GM23338 (cell line): ENCODE results near the gene TIMP3. TPM values are rescaled to one million over a fixed set of nuclear protein-coding genes. Genes with fewer than 3 reads are reported as not detected.

Experiments used
- ATAC-seq: fragments of 200-7000 bp; cut with Tn5 transposase; 3 replicates; pipeline ENCODE4 v1.9.1; 2020
- DNase-seq: peaks from one replicate; pipeline ENCODE4 v3.0.0-alpha.2; 2015; ENCODE audit warnings: low spot score
- H2AFZ ChIP-seq: fragments of 200-600 bp; sonication (generic); 2 replicates; pipeline ENCODE4 v1.8.0; 2016; ENCODE audit warnings: antibody characterized with exemption, mild to moderate bottlenecking, moderate library complexity
- H3F3A ChIP-seq: fragments of 200-600 bp; sonication (generic); replicated peaks from 2 replicates; pipeline ENCODE4 v1.8.0; 2017; ENCODE audit warnings: antibody characterized with exemption, mixed run types, low read depth
- H3K27ac ChIP-seq: fragments of 200-600 bp; sonication (generic); 2 replicates; pipeline ENCODE4 v1.6.1; 2016; ENCODE audit warnings: low read depth
- H3K27me3 ChIP-seq: fragments of 200-600 bp; sonication (generic); 2 replicates; pipeline ENCODE4 v1.8.0; 2016; ENCODE audit warnings: mild to moderate bottlenecking, mixed run types, moderate library complexity; ENCODE audit not compliant: insufficient read depth
- H3K36me3 ChIP-seq: fragments of 200-600 bp; sonication (generic); 2 replicates; pipeline ENCODE4 v1.8.0; 2016; ENCODE audit warnings: mild to moderate bottlenecking; ENCODE audit not compliant: insufficient read depth
- H3K4me1 ChIP-seq: fragments of 200-600 bp; sonication (generic); 2 replicates; pipeline ENCODE4 v1.8.0; 2016; ENCODE audit warnings: mild to moderate bottlenecking, moderate library complexity; ENCODE audit not compliant: insufficient read depth
- H3K4me2 ChIP-seq: fragments of 200-600 bp; sonication (generic); 2 replicates; pipeline ENCODE4 v1.7.1; 2017; ENCODE audit warnings: mixed run types
- H3K4me3 ChIP-seq: fragments of 200-600 bp; sonication (generic); 2 replicates; pipeline ENCODE4 v1.6.1; 2016; ENCODE audit warnings: mixed run types
- H3K79me2 ChIP-seq: fragments of 200-600 bp; sonication (generic); replicated peaks from 2 replicates; pipeline ENCODE4 v1.8.0; 2017; ENCODE audit warnings: mild to moderate bottlenecking; ENCODE audit not compliant: insufficient read depth
- H3K9me2 ChIP-seq: fragments of 200-600 bp; sonication (generic); 2 replicates; pipeline ENCODE4 v1.8.0; 2017; ENCODE audit not compliant: insufficient read depth
- H4K20me1 ChIP-seq: fragments of 200-600 bp; sonication (generic); replicated peaks from 2 replicates; pipeline ENCODE4 v1.8.0; 2017; ENCODE audit warnings: mild to moderate bottlenecking; ENCODE audit not compliant: insufficient read depth
- H3K27ac Mint-ChIP-seq: 2 replicates; pipeline ENCODE4 v1.8.0; 2020; ENCODE audit warnings: inconsistent platforms, mild to moderate bottlenecking, moderate library complexity, mixed read lengths
- H3K27me3 Mint-ChIP-seq: 3 replicates; pipeline ENCODE4 v1.8.0; 2022; ENCODE audit warnings: low read depth, mild to moderate bottlenecking, moderate library complexity, mixed read lengths, inconsistent platforms; ENCODE audit not compliant: insufficient read depth, poor library complexity
- H3K36me3 Mint-ChIP-seq: 3 replicates; pipeline ENCODE4 v1.8.0; 2021; ENCODE audit warnings: low read depth, mild to moderate bottlenecking, inconsistent platforms, moderate library complexity, mixed read lengths
- H3K4me1 Mint-ChIP-seq: 3 replicates; pipeline ENCODE4 v1.8.0; 2020; ENCODE audit warnings: mild to moderate bottlenecking, inconsistent platforms, mixed read lengths
- H3K4me3 Mint-ChIP-seq: 3 replicates; pipeline ENCODE4 v1.8.0; 2021; ENCODE audit warnings: moderate library complexity, mild to moderate bottlenecking, inconsistent platforms, mixed read lengths
- H3K9me3 Mint-ChIP-seq: 3 replicates; pipeline ENCODE4 v1.8.0; 2020; ENCODE audit warnings: moderate library complexity, mild to moderate bottlenecking, inconsistent platforms, mixed read lengths
- CREB1 ChIP-seq: fragments of 250-450 bp; sonication (Bioruptor Pico); IDR thresholded peaks from 2 replicates; pipeline ENCODE4 v1.5.0; 2020; ENCODE audit warnings: low read depth, mild to moderate bottlenecking, moderate library complexity
- CTCF ChIP-seq, 2 experiments: fragments of 200-600 bp in 1 of 2; sonication (generic) in 1 of 2; conservative IDR thresholded peaks; 2 replicates each; pipeline versions ENCODE4 v1.5.1 to v1.6.1; 2016 to 2017; ENCODE audit warnings: antibody characterized with exemption in 2 of 2, low read depth in 2 of 2, mild to moderate bottlenecking in 2 of 2, moderate library complexity in 1 of 2
- ETS1 ChIP-seq: IDR thresholded peaks from 2 replicates; pipeline ENCODE4 v1.6.1; 2016; ENCODE audit warnings: antibody characterized with exemption
- EZH2 ChIP-seq: fragments of 200-600 bp; sonication (generic); IDR thresholded peaks from one replicate; pipeline ENCODE4 v1.8.0; 2017; ENCODE audit warnings: antibody characterized with exemption, mild to moderate bottlenecking, low read depth; ENCODE audit not compliant: unreplicated experiment
- EZH2phosphoT487 ChIP-seq: fragments of 200-600 bp; sonication (generic); IDR thresholded peaks from one replicate; pipeline ENCODE4 v1.8.1; 2018; ENCODE audit warnings: antibody characterized with exemption; ENCODE audit not compliant: unreplicated experiment
- JUNB ChIP-seq: IDR thresholded peaks from one replicate; pipeline ENCODE4 v1.6.1; 2016; ENCODE audit warnings: antibody characterized with exemption; ENCODE audit not compliant: unreplicated experiment
- NANOG ChIP-seq: IDR thresholded peaks from 2 replicates; pipeline ENCODE4 v1.6.1; 2016; ENCODE audit warnings: antibody characterized with exemption, borderline replicate concordance
- POLR2AphosphoS5 ChIP-seq: IDR thresholded peaks from 2 replicates; pipeline ENCODE4 v1.6.1; 2016; ENCODE audit warnings: antibody characterized with exemption, low read depth
- REST ChIP-seq: IDR thresholded peaks from one replicate; pipeline ENCODE4 v1.6.1; 2018; ENCODE audit warnings: antibody characterized with exemption; ENCODE audit not compliant: unreplicated experiment
- STAT1 ChIP-seq: IDR thresholded peaks from one replicate; pipeline ENCODE4 v1.6.1; 2016; ENCODE audit warnings: antibody characterized with exemption; ENCODE audit not compliant: unreplicated experiment
- ZNF114 ChIP-seq: fragments of 250-450 bp; sonication (Bioruptor Pico); IDR thresholded peaks from 2 replicates; pipeline ENCODE4 v1.5.0; 2020; ENCODE audit warnings: mild to moderate bottlenecking, moderate library complexity
- ZNF331 ChIP-seq: fragments of 250-450 bp; sonication (Bioruptor Pico); IDR thresholded peaks from 2 replicates; pipeline ENCODE4 v1.5.0; 2020; ENCODE audit warnings: low read depth, mild to moderate bottlenecking, moderate library complexity
- ZNF462 ChIP-seq: fragments of 250-450 bp; sonication (Bioruptor Pico); IDR thresholded peaks from 2 replicates; pipeline ENCODE4 v1.5.0; 2020; ENCODE audit warnings: mild to moderate bottlenecking, moderate library complexity
- polyA plus RNA-seq: library from polyadenylated mRNA; unstranded; fragments of >200 nt; fragmentation: Nextera tagmentation; extraction: Ambion mirVana; gene quantifications from 2 replicates; pipeline ENCODE4 v1.2.1, GENCODE V29; 2016
- total RNA-seq: library from RNA; depleted of rRNA; stranded (reverse); fragments of >200 nt; shearing (Covaris generic); gene quantifications from 2 replicates; pipeline ENCODE4 v1.2.3, GENCODE V29; 2014

Gene TIMP3
- total and polyA plus RNA-seq, 2 experiments from 2014 or later, result 1.4 to 4.3 TPM

GRCh38 chr22:32758866-32759385, 42.6 kb upstream of the TIMP3 start:
- Histone ChIP-seq H3K4me2 (no peak overlapping the region), H3K4me3 (no peak overlapping the region), H3K27ac (no peak overlapping the region), H3K36me3 (no peaks in the 10 kb centered on the region), H3F3A (no peaks in the 10 kb centered on the region), H3K9me2 (no peaks in the 10 kb centered on the region), H2AFZ (no peak overlapping the region), H3K4me1 (no peaks in the 10 kb centered on the region), H3K79me2 (no peaks in the 10 kb centered on the region), H3K27me3 (no peaks in the 10 kb centered on the region), H4K20me1 (peaks cover 5% of the 10 kb centered on the region; the same call in 1 of the 2 replicates)
- Mint-ChIP-seq H3K9me3 (no peaks in the 10 kb centered on the region), H3K27ac (no peak overlapping the region), H3K36me3 (no peaks in the 10 kb centered on the region), H3K27me3 (peaks cover 5% of the 10 kb centered on the region), H3K4me3 (no peak overlapping the region), H3K4me1 (peaks cover 7% of the 10 kb centered on the region; the same call in 2 of the 3 replicates)
- DNase-seq, result no peak
- ATAC-seq, result no peak
- TF ChIP-seq EZH2, result no peak
- no peak for TF ChIP-seq ZNF462 (CRISPR knock-in tag)
- no peak for TF ChIP-seq ETS1
- no peak for TF ChIP-seq CREB1 (CRISPR knock-in tag)
- no peak for TF ChIP-seq ZNF114 (CRISPR knock-in tag)
- no peak for TF ChIP-seq ZNF331 (CRISPR knock-in tag)
- no peak for TF ChIP-seq NANOG
- TF ChIP-seq REST, result no peak
- TF ChIP-seq JUNB, result no peak
- no peak for TF ChIP-seq CTCF (conservative IDR thresholded peaks at IDR 0.05; ENCODE audit: low read depth in 2 of 2)
- TF ChIP-seq EZH2phosphoT487, result no peak
- TF ChIP-seq POLR2AphosphoS5, result no peak
- TF ChIP-seq STAT1, result no peak
